HG02623 (cell line): Measurements from ENCODE around the gene CDH4.

Experiments used
- ATAC-seq: cut with Tn5 transposase; IDR thresholded peaks from one replicate; pipeline ENCODE4 v1.9.1; 2021; ENCODE audit warnings: moderate library complexity; ENCODE audit not compliant: unreplicated experiment

Gene CDH4

DNA sequence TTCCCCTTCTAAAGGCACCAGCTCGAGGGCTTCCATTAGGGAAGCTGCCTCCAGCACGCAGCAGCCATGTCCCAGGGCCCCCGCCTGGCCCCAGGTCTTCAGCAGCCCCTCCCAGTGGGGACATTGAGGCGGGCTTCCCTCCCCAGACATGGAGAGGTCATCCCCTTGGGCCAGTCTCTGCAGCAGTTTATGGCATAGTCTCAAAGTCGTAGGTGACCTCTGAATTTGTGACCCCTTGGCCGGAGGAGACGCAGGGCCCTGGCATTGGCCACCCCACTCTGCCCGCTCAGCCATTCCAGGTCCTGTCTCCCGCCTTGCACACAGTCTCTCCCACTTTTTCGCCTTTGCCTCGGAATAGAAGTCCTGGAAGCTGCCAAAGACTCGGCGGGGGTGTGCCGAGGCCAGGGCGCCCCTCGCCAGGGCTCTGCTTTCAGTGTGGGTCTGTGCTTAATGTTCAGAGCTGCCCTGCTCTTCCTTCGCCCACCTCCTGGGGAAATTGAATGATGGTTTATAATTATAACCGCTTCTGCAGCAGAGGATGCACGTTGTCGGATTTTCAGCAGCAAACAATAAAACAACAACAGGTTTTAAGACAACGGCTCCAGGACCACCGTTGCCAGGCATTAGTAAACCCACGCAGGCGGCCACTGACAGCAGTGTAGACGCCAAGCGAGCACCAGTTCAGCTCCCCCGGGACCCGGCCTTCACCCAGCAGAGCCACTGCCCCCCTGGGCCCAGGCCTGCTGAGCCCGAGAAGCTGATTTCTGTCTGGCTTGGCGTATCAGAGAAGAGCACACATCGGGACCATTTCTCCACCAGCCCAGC is 626.6 kb downstream of the CDH4 start:
- no peak for ATAC-seq

DNA sequence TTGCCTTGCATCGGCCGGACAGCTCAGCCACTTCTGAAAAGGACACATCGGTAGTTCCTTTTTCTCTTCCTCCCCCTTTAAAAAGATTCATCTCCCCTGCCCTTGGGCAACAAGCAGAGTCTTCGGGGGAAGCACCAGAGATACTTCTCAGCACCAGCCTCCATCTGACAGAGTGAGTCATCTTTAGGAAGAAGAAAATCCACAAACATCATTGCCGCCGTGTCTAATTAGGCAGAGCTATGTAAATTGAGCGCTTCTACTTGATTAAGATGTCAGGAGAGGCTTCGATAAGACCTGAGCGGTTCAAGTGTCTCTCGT is 627.2 kb downstream of the CDH4 start:
- no peak for ATAC-seq

DNA sequence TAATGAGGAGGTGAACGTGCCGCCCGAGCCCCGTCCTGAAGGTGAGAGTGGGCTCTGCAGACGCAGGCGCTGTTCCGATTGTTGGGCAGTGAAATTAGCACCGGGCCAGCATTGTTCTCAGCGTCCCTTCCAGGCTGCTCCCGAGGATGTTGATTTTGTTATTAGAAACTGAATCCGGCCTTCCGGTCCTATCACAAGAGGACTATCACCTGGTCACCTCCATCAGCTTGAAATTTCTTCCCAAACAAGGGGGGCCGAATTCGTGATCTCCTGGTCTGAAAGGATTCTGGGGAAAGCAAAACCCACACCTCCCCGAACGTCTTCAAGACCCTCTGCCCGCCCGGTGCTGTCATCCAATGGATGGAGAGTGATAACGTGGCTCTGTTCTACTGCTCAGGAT is 627.6 kb downstream of the CDH4 start:
- no peak for ATAC-seq

- no peak for ATAC-seq
These were observed 628.6 kb downstream of the CDH4 start for GRCh38 chr20:61880706-61881105.

- ATAC-seq = no peak
These were observed 629.4 kb downstream of the CDH4 start for GRCh38 chr20:61881416-61881815.

DNA sequence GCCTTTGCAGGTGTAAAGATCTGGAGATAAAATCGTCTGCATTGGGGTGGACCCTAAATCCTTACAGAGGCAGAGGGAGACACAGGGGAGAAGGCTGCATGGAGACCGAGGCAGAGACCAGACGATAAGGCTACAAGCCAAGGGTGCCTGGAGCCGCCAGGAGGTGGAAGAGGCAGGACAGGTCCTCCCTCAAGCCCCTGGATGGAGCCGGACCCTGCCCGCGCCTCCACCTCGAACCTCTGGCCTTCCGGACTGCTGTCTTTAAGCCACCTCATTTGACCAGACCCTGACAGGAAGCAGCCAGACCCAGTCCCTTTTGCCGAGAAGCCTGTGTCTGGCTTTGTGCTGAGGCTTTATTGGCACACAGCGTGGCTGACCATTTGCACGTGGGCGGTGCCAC is 629.8 kb downstream of the CDH4 start:
- ATAC-seq = no peak

DNA sequence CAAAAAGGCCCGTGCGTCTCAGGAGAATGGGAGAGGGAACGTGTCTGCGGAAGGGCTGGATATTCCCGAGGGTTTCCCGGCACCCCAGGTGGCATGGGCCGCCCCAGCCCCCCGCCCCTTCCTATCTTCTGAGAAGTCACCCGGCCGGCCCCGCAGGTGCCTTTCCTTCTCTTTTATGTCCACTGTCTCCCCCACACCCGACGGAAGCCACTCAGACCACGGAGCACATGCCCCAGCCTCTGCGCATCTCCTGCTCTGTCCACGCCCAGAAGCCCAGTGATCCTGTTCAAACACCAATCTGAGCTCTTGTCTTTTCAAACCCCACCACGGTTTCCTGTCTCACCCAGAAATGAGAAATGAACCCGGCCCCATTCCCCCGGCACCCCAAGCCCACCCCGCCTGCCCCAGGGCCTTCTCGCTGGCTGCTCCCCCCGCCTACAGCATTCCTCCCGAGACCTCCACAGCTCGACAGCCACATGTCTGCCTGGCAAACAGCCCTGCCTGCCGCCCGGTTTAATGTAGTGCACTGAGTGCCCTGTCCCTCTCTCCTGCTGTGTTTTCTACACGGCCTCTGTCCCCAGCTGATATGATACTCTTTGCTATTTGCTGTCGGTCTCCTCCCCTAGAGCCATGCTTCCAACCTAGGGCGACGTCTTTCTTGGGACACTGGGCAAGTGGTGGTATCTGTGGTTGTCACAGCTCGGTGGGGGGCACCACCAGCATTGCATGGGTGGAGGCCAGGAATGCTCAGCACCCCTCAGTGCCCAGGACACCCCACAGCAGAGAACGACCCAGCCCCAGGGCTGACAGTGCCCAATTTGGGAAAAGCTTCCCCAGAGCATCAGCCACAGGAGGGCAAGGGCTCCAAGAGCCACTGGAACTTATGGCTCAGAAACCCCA is 630.9 kb downstream of the CDH4 start:
- ATAC-seq = no peak

DNA sequence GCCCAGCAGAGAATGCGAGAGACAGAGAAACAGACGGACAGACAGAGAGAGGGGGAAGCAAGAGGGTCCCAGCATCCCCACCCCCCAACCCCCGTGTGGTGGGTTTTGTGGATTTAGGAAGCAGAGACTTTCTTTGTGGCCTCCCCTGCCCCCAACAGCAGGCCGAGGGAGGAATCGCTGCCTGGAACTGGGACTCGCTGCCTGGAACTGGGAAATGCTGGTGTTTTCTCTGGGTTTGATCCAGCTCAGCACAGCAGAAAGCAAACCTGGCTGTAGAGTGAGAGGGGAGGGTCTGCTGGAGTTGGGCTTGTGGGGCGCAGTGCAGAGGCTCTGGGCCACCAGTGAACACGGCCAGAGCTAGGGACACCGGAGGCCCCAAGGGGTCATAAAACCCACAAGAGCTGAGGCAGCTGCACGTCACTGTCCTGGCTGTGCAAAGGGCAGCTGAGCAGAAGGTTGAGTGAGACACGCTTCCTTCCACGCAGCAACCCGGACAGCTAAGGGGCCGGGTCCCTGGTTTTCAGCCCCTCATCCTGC is 631.9 kb downstream of the CDH4 start:
- no peak for ATAC-seq

GRCh38 chr20:61884571-61885389 is 632.7 kb downstream of the CDH4 start:
- no peak for ATAC-seq

DNA sequence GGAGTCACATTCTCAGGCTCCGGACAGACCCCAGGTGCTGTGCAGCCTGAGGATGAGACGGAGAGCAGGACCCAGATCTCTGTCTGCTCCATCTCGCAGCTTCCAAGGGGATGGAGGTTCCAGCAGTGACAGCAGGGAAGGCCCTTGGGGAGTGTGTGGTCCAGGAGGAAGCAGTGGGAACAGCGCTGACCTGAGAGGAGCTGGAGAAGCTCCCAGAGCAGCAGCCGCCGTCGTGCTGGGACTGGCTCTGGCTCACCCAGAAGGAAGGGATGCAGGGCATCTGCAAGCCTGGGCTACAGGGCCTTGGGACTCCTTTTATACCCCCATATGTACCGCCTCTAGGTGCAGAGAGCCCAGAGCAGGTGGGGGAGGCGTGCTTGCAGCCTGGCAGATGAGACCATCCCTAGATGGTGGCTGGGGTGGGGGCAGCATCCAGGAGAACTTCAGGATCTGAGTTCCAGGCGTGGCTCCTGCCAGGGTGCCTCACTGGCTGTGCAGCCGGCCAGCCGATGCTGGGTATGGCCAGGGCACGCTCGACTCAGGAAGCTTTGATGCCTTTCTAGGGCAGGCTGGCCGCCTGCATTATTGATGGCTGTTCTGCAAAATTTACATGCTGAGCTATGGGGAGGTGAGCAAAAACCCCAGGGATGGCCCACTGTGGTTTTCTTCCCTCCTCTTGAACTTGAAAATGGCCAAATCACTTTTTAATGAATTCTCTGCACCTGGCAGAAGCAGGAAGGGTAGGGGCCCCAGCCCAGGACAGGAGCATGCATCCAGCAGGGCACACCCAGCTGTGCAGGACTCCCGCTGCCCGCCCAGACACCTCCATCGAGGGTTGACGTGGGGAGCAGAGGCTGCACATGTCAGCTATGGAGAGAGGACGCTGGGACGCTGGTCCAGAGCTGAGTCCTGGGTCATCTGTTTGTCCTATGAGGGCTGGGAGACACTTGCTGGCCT is 634.0 kb downstream of the CDH4 start:
- no peak for ATAC-seq

DNA sequence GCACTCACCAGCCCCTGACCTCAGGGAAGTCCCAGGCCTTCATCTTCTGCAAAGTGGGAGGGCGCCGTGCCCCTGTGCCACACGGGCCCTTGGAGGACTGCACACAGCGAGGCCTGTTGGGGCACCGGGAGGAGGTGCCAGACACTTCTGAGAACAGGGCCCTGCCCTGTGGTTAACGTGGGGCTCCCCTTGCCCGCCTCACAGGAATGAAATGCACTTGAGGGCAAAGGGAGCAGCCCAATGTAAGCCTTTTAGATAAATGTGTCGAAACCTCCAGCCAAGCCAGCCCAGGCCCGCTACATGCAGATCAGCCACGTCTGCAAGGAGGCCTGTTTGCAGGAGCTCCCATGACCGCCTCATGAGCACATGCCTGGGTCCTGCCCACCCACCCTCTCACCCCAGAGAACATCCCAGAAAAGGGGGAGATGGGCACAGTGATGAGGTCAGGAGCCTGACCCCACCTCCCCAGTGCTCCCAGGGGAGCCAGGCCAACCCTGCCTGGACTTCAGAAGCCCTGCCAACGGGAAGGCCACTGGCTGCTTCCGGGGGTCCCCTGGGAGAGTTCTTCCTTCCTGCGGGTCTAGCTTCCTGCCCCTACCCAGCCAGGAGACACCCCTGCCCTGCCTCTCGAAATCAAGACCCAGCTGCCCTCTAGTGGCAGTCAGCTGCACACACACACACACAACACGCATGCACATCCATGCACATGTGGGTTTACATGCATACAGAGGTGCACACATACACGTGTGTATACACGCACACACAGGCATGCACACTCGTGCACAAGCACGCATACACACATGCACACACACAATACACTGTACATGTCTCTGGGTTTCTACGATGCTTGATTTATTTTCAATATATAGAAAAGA is 634.9 kb downstream of the CDH4 start:
- no peak for ATAC-seq

- ATAC-seq = no peak
These were observed 635.6 kb downstream of the CDH4 start for GRCh38 chr20:61887596-61888093.

GRCh38 chr20:61888101-61888865 is 636.2 kb downstream of the CDH4 start:
- ATAC-seq = no peak

GRCh38 chr20:61889659-61890058 is 637.6 kb downstream of the CDH4 start:
- ATAC-seq = no peak

- ATAC-seq = no peak
These were observed 638.1 kb downstream of the CDH4 start for GRCh38 chr20:61890210-61890609.

GRCh38 chr20:61891476-61891875 is 639.4 kb downstream of the CDH4 start:
- ATAC-seq = no peak

DNA sequence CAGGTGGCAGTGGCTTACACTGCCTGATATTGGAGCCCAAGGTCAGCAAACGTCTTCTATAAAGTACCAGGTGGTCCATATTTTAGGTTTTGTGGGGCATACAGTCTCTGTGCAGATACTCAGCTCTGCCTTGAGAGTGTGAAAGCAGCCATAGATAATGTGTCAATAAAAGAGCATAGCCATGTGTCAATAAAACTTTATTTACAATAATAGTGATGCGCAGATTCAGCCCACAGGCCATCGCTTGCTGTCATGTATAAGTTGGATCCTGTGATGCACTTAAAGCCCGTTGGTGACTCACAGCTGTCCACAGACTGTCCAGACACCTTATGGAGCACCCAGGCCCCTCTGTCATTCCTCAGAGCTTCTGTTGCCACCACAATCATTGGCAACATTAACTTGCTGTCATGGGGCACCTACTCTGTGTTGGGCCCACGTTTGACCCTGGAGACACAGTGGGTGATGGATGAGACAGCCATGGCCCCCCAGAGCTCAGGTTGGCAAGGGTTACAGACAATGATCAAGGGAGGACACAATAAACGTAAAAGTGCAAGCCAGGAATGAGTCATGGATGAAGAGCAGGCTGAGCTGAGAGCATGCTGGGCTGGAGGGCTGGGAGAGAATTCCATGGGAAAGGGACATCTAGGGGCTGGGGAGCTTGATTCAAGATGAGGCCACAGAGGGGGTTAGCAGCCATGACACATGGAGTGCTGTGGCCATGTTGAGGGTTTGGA is 640.0 kb downstream of the CDH4 start:
- no peak for ATAC-seq
